Colonic mucosa (tissue), 4 donors: ENCODE measurements around the gene BCOR. TPM values are rescaled to one million over a fixed set of nuclear protein-coding genes. Genes with fewer than 3 reads are reported as not detected.

Source experiments
- DNase-seq: peaks from one replicate; pipeline ENCODE4 v3.0.0-alpha.2; 2020
- H3K27ac ChIP-seq: fragments of 200-600 bp; one replicate; pipeline ENCODE4 v1.8.0; 2021
- H3K27me3 ChIP-seq: fragments of 200-600 bp; one replicate; pipeline ENCODE4 v1.8.0; 2021
- H3K36me3 ChIP-seq: fragments of 200-600 bp; one replicate; pipeline ENCODE4 v1.8.0; 2021
- H3K4me1 ChIP-seq: fragments of 200-600 bp; one replicate; pipeline ENCODE4 v1.8.0; 2021; ENCODE audit warnings: mild to moderate bottlenecking
- H3K4me3 ChIP-seq: fragments of 200-600 bp; one replicate; pipeline ENCODE4 v1.8.0; 2021
- H3K9ac ChIP-seq, 2 donors: one replicate each; pipeline ENCODE4 v1.7.0; 2013; ENCODE audit warnings: control low read depth in 2 of 2, low read depth in 2 of 2, low read length in 2 of 2
- H3K9me3 ChIP-seq: fragments of 200-600 bp; one replicate; pipeline ENCODE4 v1.8.0; 2021
- intact Hi-C: fragments of 100-400 bp; cut with DNase I; formaldehyde crosslinking; loops from one replicate; pipeline ENCODE4 v1.14.1; 2022
- total RNA-seq, 2 donors: library from RNA; stranded (reverse); fragmentation: NEBNext Ultra II Directional in 1 of 2; extraction: Animal tissue kit (Norgen Biotek cat#: 25700) in 1 of 2; gene quantifications; one replicate each; pipeline ENCODE4 v1.2.1, GENCODE V29; 2021
- TF ChIP-seq, protein P1 (sequence below): fragments of 200-600 bp; IDR thresholded peaks from one replicate; pipeline ENCODE4 v1.8.0; 2022; ENCODE audit warnings: antibody characterized with exemption, mild to moderate bottlenecking
- donor health status: healthy.
- donor health status: DM: no; HTN: no; CAD: no.
- donor health status: DM: no; HTN: no; CAD: no.

Gene BCOR
- total RNA-seq, 2 donors from 2014 or later, result 18.3 to 21.3 TPM

- TF ChIP-seq, protein P1, sequence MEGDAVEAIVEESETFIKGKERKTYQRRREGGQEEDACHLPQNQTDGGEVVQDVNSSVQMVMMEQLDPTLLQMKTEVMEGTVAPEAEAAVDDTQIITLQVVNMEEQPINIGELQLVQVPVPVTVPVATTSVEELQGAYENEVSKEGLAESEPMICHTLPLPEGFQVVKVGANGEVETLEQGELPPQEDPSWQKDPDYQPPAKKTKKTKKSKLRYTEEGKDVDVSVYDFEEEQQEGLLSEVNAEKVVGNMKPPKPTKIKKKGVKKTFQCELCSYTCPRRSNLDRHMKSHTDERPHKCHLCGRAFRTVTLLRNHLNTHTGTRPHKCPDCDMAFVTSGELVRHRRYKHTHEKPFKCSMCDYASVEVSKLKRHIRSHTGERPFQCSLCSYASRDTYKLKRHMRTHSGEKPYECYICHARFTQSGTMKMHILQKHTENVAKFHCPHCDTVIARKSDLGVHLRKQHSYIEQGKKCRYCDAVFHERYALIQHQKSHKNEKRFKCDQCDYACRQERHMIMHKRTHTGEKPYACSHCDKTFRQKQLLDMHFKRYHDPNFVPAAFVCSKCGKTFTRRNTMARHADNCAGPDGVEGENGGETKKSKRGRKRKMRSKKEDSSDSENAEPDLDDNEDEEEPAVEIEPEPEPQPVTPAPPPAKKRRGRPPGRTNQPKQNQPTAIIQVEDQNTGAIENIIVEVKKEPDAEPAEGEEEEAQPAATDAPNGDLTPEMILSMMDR, result no peak
- Histone ChIP-seq H3K9ac (no peak overlapping the region), H3K4me1 (no peaks in the 10 kb centered on the region), H3K4me3 (no peak overlapping the region), H3K27me3 (no peaks in the 10 kb centered on the region), H3K36me3 (no peaks in the 10 kb centered on the region), H3K9me3 (no peaks in the 10 kb centered on the region), H3K27ac (no peak overlapping the region)
- DNase-seq, result no peak
- intact Hi-C loops, result no loop called here
Observed at GRCh38 chrX:40062525-40063155, 35.1 kb downstream of the BCOR start.

- Histone ChIP-seq H3K27ac (no peak overlapping the region), H3K36me3 (no peaks in the 10 kb centered on the region)
Observed at GRCh38 chrX:40061871-40062524, 35.8 kb downstream of the BCOR start.

DNA sequence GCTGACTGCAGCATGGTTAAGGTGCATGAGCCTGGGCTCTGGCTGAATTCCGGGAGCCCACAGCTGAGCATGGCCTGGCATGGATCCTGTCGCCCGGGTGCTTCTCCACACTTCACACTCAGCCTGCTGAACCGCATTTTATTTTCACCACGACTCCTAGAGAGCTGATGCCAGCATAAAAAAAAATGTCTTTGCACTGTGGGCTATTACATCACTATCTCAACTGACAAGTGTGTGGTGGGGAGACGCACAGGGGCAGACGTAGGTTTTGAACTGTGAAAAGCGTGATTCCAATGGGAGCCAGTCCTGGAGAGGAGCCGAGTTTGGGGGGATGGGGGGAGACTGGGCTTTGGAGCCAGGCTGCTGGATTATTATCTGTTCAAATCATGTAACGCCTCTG, 36.8 kb downstream of the BCOR start:
- DNase-seq, result no peak
- H3K27ac ChIP-seq, result no peak overlapping the region
- no peaks in the 10 kb centered on the region for H3K36me3 ChIP-seq

More at GRCh38 chrX:40061871-40062524, 35.8 kb downstream of the BCOR start:
- Histone ChIP-seq H3K9ac (no peak overlapping the region), H3K9me3 (no peaks in the 10 kb centered on the region), H3K4me1 (no peaks in the 10 kb centered on the region), H3K4me3 (no peak overlapping the region), H3K27me3 (no peaks in the 10 kb centered on the region)
- no peak for DNase-seq
- TF ChIP-seq, protein P1, result no peak
- intact Hi-C loops, result no loop called here

DNA sequence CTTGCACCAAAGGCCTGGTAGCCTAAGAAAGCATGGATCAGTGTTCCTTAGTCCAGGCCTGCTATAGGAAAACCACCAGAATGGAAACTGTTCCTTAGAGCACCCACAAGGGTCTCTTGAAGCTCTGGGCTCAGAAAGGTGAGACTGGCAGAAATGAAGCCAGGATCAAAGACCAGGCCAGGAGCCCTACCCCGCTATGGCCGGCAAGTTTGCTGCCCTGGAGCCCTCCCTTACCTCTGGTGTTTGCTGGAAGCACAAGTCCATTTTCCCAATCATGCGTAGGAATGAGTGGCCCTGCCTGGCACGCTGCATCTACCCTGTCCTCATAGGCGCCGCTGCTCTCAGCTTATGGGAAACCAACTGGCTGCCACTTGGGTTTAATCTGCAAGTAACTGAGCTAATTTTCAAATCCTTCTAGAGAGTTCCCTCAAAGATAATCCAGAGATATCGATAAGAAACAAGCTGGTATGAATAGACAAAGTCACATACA, 37.4 kb downstream of the BCOR start:
- intact Hi-C loops, result no loop called here
- Histone ChIP-seq H3K27me3 (no peaks in the 10 kb centered on the region), H3K9ac (no peak overlapping the region), H3K36me3 (no peaks in the 10 kb centered on the region), H3K27ac (no peak overlapping the region), H3K9me3 (no peaks in the 10 kb centered on the region), H3K4me3 (no peak overlapping the region), H3K4me1 (no peaks in the 10 kb centered on the region)
- TF ChIP-seq, protein P1, result no peak
- DNase-seq, result no peak

More for the DNA sequence above, 36.8 kb downstream of the BCOR start:
- TF ChIP-seq, protein P1, result no peak
- intact Hi-C loops, result no loop called here
- Histone ChIP-seq H3K27me3 (no peaks in the 10 kb centered on the region), H3K4me1 (no peaks in the 10 kb centered on the region), H3K4me3 (no peak overlapping the region), H3K9ac (no peak overlapping the region), H3K9me3 (no peaks in the 10 kb centered on the region)

DNA sequence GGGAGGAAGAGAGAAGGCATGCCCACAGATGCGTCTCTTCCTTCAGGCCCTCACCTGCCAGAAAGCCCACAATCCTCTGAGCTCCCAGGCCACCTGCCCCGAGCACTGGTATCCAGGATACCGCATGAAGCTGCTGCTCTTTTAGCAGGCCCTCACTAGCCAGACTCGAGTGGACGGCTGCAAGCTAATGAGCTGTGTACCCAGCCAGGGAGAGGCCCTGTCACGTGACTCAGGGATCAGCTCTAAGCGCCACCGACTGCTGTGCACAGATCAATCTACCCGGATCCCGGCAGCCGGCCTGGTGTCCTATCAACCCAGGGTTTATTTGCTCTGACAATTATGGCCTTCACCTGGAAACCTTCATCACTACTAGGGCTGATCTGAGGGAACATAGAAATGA, 39.0 kb downstream of the BCOR start:
- Histone ChIP-seq H3K4me3 (no peak overlapping the region), H3K27me3 (no peaks in the 10 kb centered on the region), H3K9me3 (no peaks in the 10 kb centered on the region), H3K9ac (no peak overlapping the region), H3K4me1 (no peaks in the 10 kb centered on the region), H3K36me3 (no peaks in the 10 kb centered on the region), H3K27ac (no peak overlapping the region)
- DNase-seq, result peak; percentile 62
- TF ChIP-seq, protein P1, result no peak
- intact Hi-C loops, result no loop called here
